NCI-H82 (cell line): Measurements from ENCODE around the gene CEMIP.
A peak's percentile ranks its signal among the peaks of the same experiment; 100 is the strongest.

ENCODE experiments used
- DNase-seq: peaks from one replicate; lab custom pipeline; 2025; lab: John Stamatoyannopoulos, UW

CEMIP gene

DNA sequence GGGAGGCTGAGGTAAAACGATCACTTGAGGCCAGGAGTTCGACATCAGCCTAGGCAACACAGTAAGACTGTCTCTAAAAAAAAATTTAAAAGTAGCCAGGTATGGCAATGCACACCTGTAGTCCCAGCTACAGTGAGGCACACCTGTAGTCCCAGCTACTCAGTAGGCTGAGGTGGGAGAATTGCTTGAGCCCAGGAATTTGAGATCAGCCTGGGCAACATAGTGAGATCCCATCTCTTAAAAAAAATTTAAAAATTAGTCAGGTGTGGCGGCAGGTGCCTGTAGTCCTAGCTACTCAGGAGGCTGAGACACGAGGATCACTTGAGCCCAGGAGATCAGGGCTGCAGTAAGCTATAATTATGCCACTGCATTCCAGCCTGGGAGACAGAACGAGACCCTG is 203.7 kb downstream of the CEMIP start:
- DNase-seq = no peak

DNA sequence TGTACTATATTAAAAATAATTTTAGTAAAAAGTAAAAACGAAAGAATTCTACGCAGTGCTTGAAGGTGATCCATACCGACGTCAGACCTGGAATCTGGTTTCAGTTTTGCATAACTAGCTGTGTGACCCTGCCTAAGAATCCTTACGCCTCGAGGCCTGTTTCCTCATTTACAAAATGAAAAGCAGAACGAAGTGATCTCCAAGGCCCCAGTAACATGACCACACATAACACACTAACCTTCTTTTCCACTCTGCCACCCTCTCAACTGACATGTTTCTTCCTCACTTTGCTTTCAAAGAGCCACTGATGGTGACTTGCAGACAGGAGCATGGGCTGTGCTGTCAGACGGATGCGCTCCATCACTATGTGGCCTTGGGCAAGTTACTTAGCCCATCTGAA is 205.7 kb downstream of the CEMIP start:
- no peak for DNase-seq

DNA sequence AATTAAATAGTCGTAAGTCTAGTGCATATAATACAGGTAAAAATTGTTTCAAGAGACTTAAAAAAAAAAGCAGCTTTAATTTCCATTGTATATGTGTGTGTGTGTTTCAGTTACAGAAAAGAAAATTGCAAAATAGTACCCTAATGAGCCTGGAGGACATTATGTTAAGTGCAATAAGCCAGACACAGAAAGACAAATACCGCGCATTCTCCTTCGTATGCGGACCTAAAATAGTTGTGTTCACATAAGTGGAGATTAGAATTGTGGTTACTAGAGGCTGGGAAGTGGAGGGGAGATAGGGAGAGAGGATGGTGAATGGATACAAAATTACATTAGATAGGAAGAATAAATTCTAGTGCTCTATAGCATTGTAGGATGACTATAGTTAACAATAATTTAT is 206.8 kb downstream of the CEMIP start:
- no peak for DNase-seq

DNA sequence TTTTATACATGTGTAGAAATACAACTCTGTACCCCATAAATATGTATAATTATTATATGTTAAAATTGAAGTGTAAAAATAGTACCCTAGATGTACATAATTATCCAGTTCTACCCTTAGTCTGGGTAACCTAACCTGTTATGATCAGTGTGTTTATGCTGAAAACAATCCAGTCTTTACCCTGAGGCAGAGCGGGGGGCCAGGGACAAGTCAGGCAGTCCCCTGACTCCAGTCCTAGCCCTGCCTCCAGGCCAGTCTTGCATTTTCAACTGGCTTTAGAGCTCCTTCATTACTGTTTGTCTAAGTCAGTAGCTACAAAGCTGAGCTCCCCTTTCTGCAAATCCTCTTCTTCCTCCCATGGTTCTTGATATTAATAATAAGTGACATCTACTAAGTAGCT is 207.3 kb downstream of the CEMIP start:
- peak; percentile 47 for DNase-seq

DNA sequence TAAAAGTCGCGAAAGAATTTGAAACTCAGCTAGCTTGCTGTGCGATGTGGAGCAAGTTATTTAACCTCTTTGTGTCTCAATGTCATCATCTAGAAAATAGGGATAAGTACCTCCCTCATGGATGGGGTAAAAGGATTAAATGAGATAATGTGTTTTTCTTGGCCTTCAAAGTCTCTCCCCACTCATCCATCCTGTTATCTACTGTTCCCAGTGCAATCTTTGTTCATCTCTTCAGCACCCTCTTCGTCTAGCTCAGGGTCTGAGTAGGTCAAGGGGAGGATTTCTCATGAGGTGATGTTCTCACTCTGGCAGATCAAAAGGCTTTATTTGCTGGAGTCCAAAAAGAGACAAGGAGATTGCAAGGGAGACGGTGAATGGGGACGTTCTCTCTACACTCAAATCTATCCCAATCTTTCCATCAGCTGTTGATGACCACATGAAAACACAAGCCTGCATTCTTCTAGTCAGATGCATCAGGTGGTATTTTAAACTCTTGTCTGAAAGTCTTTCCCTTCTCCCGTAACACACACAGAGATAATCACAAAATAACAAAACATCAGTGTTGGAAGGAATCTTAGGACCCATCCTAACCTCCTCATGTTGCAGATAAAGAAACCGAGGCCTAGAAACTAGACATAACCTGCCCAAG is 209.1 kb downstream of the CEMIP start:
- peak; percentile 50 for DNase-seq

DNA sequence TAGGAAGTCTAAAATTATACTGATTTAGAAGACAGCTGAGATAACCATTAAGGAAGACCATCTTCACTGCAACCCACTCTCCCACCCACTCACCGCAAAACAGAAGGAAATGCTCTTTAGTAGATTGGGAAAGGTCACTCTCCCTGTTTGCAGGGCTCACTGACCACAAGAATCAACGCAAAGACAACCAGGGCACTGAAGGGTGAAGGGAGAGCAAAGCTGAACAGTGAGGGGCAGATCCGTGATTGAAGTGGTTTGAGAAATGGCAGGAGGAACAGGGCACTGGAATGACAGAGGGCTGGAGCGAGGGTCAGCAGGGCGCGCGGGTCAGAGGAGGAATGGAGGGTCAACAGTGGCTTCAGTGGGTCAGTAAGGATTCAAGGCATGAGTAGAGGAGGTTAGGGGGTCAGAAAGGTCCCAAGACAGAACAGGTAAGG is 209.9 kb downstream of the CEMIP start:
- DNase-seq = no peak

DNA sequence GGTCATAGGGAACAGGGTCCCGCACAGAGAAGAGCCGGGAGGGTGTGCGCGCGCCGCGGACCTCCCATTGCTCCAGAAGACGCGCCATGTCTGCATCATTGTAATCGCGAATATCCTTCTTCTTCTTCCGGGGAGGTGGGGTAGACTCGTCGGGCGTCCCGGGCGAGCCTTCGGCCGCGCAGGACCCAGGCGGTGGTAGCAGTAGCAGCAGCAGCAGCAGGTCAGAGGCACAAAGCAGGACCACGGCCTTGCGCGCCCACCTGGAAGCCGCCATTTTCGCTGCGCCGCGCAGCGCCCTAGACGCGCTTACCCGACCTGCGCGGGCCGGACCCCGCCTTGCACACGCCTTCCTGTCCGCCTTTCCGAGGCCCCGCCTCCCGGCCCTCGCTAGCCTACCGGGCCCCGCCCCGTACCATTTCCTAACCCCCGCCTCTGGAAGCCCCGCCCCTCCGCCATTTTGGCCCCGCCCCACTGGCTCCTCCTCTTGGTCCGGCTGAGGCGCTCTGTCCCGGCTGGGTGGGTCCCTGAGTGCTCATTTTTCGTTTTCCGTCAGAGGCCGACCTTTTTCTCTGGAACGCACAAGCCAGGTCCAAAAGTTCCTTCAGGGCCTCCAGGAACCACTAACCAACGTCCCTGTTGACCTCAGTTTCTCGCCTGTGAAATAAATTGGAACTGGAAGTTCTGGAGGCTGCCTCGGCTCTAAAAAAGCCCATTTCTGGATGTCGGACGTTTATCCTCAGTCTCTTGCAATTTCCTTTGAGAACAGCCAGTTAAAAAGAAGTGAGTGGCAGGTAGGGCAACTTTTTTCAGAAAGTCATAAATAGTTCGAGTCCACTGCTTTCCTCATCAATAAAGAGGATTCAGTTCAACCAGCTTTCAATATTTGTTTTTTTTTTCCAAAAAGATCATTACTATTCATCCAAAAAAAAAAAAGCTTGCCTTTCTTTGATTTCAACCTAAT is 210.6 kb downstream of the CEMIP start, which contains the start of gene MESD:
Gene MESD, minus strand, starts transcription at position 302 of the 961 bp plus-strand sequence. Its CDS starts 28 bp downstream, at position 274.
- DNase-seq = peak; percentile 98

DNA sequence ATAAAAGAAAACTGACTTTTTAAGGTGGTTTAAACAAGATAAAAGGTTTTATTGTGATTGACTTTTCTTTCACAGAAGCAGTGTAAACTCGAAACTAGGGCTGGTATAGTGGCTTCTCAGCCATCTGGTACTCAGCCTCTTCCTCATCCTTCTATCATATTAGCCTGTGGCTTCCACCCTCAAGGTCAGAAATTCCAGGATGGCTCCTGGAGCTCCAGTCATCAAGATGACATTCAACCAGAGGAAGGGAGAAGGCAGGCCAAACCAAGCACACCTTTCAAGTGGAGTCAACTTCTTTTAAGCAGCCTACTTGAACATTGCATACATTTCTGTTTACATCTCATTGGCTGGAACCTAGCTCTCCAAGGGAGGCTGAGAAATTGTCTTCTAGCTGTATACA is 211.8 kb downstream of the CEMIP start:
- DNase-seq = peak; percentile 39

DNA sequence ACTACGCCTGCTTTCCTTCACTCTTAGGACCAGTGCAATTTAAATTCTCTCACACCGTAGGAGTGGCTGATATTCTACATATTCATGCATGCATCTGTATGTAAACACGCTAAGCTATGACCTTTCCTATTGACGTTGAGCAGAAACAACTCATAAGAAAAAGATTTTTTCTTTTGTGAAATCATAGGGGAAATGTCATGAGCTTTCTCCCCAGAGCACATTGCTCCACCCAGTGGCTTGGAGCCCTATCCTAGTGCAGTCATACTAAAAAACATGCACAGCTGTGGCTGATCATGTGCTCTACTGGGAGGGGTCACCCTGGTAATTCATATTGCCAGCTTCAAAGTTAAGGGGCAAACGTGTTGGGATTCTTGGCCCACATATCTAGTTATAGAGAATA is 212.3 kb downstream of the CEMIP start:
- DNase-seq = peak; percentile 72

DNA sequence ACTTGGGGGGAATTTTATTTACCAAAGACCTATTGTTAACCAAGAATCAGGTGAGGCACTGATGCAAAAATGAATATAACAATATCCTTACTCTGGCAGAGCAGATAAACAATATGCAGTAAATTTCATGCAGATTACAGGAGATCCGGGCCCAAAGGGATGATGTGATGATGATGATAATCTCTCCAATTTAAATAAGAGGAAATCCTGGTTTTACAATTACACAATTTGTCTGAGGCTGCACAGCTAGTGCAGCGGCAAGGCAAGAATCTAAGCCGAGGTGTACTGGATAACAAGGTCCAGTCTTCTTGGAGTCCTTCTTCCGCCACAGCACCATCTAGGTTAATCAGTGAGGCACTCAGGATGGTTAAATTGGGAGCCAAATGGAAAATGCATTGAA is 212.8 kb downstream of the CEMIP start:
- DNase-seq = no peak

DNA sequence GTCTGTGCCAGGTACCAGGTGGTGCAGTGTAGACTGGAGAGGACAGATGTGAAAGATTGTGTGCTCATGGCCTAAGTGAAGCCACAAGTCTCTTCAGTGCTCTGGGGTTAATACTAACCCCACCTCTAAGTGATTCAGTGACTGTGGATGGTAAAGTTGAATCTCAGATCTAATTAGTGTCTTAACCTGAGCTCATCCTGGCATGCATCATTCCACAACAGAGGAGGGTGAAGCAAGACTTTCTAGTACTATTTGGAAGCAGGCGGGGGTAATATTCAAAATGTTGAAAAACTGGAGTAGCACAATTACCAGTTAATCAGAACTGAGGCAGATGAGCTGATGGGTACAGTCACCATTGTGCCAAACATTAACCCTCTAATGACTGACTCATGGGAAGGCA is 213.3 kb downstream of the CEMIP start:
- DNase-seq = peak; percentile 71

DNA sequence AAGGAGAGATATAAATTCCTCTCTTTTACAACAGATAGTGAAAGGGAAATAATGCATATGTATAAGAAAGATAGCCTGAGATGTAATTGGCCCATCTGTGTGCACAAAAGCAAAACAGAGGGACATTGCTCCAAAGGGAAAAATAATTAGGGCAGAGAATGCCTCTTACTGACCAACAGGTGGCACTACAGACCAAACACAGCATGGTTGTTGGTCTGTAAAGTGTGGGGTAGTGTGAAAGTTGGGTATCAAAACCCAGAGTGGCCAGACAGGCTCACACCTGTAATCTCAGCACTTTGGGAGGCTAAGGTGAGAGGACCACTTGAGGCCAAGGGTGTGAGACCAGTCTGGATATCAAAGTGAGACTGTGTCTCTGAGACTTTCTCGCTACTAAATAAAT is 217.1 kb downstream of the CEMIP start:
- peak; percentile 64 for DNase-seq

DNA sequence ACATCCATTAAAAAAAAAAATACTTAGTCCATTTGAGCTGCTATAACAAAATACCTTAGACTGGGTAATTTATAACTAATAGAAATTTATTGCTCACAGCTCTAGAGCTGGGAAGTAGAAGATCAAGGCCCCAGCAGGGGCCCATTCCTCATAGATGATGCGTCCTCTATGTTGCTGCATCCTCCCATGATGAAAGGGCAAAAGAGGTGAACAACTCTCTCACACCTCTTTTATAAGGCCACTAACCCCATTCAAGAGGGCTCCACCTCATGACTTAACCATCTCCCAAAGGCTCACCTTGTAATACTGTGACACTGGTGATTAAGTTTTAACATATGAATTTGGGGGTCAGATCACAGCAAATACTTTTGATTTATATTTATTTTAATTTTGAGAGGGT is 218.5 kb downstream of the CEMIP start:
- no peak for DNase-seq

DNA sequence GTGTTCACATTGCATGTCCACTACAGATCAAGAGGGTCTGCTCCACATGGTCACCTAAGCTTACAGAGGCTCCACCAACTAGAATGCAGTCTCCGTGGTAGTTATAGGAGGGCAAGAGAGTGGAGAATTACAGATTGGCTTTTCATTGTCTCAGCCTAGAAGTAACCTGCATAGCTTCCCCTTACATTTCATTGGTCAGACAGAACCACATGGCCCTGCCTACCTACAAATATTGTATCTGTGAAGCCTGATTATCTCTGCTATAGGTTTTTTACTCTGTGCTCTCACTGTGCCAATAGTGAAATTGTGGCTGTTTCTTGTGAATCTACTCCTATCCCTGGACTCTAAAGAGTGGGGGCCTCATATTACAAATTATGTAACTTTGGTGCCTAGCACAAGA is 219.1 kb downstream of the CEMIP start:
- DNase-seq = no peak

DNA sequence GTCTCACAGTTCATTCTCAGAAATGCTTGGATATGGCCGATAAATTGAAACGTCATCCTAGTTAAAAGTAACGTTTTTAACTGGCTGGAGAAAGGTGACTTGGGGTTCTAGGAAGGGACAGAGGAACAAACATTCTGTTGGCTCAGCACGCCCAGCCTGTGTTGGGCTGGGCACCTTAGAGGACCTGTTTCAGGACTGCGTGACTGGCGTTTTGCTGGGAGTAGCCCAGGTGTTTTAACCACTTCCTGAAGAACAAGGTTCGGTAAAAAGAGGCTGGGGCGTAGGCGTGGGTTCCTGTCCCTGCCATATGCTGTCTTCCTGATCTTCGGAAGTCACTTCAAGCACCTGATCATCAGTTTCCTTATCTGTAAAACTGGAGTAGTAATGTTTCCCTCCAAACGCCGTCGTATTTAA is 220.5 kb downstream of the CEMIP start:
- DNase-seq = no peak

DNA sequence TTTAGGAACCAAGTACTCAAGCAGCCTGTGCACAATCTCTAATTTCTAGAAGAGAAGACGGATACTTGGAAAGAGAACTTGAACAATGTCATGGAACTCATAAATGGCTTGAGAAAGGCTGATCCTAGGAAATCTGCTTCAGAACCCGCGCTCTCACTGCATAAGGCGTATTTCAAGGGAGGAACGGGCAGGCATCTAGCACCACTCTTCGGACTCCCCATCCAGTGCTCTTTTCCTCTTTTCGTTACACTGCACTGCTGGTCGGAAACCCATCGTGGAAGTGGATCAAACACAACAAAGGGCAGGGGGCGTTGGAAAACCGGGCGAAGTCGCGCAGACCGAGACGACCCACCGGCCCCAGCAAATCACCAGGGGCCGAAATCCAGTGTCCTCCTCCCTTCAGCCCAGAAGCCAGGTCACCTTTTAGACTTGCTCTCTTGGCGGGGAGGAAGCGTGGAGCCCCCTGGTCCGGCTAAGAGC is 221.0 kb downstream of the CEMIP start:
- no peak for DNase-seq

DNA sequence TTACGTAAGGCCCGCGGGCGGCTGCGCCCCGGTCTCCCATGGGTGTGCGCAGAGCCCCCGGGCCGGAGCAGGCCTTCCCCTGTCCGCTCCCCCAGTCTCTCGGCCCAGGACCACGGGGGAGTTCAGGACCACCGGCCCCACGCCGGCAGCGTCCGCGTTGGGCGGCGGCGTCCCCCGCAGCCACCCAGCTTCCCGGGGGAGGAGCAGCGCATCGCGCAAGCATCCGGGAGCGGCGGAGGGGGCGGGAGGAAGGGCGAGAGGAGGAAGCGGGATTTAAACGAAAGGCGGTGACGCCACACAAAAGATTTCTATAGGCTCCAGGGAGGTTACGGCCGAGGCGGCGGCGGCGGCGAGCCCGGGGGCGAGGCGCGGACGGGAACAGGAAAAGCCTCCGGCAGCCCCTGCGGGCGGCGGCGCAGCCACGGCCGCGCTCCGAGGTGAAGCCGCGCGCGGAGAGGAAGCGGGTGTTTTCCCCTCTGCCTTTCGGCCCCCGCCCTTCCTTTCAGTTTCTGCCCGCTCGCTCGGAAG is 221.5 kb downstream of the CEMIP start, which contains the start of gene TLNRD1:
Gene TLNRD1, plus strand, starts transcription at position 300 of the 528 bp plus-strand sequence. CDS start 1,349 bp downstream, outside the sequence.
- peak; percentile 96 for DNase-seq
